Measurements from ENCODE around the gene TIAM2.
A peak's percentile ranks its signal among the peaks of the same experiment; 100 is the strongest.

Gene TIAM2

DNA sequence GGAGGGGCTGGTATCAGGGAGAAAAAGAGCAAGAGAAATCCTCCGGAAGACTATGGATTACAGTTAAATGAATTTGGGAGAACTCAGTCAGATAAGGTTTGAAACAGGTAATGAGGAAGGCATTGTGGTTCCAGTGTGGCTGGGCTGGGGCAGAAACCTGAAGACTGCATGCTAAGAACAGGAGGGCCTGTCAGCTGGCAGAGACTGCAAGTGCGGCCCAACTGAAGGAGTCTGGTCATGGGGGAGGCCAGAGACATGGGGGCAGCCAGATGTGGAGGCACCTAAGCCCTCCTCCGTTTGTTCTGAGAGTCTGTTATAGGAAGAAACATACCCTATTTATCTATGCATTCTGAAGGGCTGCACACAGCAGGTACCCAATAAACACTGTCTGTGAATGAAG is 302.6 kb downstream of the TIAM2 start:
- TF ChIP-seq, protein P1, sequence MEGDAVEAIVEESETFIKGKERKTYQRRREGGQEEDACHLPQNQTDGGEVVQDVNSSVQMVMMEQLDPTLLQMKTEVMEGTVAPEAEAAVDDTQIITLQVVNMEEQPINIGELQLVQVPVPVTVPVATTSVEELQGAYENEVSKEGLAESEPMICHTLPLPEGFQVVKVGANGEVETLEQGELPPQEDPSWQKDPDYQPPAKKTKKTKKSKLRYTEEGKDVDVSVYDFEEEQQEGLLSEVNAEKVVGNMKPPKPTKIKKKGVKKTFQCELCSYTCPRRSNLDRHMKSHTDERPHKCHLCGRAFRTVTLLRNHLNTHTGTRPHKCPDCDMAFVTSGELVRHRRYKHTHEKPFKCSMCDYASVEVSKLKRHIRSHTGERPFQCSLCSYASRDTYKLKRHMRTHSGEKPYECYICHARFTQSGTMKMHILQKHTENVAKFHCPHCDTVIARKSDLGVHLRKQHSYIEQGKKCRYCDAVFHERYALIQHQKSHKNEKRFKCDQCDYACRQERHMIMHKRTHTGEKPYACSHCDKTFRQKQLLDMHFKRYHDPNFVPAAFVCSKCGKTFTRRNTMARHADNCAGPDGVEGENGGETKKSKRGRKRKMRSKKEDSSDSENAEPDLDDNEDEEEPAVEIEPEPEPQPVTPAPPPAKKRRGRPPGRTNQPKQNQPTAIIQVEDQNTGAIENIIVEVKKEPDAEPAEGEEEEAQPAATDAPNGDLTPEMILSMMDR (conservative IDR thresholded peaks at IDR 0.05; ENCODE audit: low read length) = no peak
- DNase-seq (ENCODE audit: low read depth) = no peak
- no peak overlapping the region for H3K4me3 ChIP-seq (ENCODE audit: low read length)

DNA sequence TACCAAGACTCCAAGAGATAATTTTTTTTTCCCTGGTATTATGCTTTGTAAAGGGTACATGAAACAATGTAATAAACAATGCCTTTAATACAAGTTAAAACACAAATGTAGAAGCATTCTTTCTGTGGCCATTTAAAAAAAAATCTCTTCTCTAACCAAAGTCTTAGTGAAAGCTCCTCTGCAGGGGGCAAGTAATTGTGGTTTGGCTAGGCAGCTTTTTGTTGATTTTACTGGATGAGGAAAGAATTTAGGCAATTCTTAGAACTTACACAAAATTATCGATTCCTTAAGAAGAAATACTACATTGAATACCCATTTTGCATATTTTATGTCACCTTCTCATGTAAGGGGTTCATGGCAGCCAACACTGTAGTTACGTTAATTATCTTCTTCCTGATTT is 306.8 kb downstream of the TIAM2 start:
- TF ChIP-seq, protein P1 (conservative IDR thresholded peaks at IDR 0.05; ENCODE audit: low read length) = no peak
- peak; percentile 55 for DNase-seq (ENCODE audit: low read depth)
- H3K4me3 ChIP-seq (ENCODE audit: low read length) = no peak overlapping the region

DNA sequence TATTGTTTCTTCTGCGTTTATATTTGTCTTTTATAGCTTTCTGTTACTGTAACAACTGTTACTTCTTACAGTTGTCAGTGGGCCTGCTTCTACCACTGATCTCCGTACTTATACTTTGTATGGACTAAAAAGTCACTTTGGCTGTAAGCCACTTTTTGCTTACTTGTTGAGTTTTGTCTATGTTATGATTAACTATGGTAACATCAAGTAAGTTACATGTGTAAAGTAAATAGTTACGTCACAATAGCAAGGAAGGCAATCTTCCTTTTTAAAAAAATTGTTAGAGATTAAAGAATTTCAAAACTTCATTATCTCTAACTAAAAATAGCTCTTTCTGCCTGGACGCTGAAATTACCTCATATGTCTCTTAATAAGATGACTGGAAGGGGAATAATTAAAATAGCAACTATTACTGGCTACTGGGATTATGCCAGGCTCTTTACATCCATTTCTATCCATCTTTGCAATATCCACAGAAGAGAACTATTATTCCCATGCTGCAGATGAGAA is 308.3 kb downstream of the TIAM2 start:
- TF ChIP-seq, protein P1 (conservative IDR thresholded peaks at IDR 0.05; ENCODE audit: low read length) = no peak

DNA sequence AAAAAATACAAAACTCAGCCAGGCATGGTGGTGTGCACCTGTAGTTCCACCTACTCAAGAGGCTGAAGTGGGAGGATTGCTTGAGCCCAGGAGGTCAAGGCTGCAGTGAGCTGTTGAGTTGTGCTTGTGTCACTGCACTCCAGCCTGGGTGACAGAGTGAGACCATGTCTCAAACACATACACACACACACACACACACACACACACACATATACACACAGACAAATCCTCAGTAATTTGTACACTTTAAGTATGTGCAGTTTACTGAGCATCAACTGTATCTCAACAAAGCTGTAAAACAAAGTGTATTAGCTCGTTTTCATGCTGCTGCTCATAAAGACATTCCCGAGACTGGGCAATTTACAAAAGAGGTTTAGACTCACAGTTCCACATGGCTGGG is 311.8 kb downstream of the TIAM2 start:
- DNase-seq (ENCODE audit: low read depth) = no peak
- no peak overlapping the region for H3K4me3 ChIP-seq (ENCODE audit: low read length)
- TF ChIP-seq, protein P1 (conservative IDR thresholded peaks at IDR 0.05; ENCODE audit: low read length) = no peak

More for the DNA sequence above, 308.3 kb downstream of the TIAM2 start:
- no peak for DNase-seq (ENCODE audit: low read depth)
- no peak overlapping the region for H3K4me3 ChIP-seq (ENCODE audit: low read length)
